ENCODE results near the gene VEPH1. TPM values are rescaled to one million over a fixed set of nuclear protein-coding genes. Genes with fewer than 3 reads are reported as not detected.
"Not testable (repeated sequence)": the region's sequence is repeated elsewhere in the genome, so short reads cannot be mapped to it uniquely, and the experiment has no call there.

The VEPH1 gene
- total RNA-seq, 1 donor from 2014 or later, result 6.4 TPM

DNA sequence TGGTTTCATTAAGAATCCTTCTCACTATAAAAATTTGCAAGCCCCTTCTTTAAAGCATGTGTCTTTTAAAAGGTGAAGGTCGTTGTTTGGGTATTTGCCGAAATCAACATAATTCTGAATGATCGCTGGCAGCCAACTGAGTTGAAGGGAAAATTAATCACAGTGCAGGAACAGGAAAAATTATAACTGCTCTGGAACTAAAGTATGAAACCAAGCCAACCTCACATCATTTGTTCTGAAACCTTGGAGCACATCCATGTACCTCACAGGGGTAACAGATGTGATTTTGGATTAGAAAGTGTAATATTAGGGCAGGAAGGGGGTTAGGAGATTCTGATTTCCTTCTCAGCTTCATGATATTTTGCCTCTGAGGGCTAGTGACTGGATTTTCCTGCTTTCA, 118.7 kb downstream of the VEPH1 start:
- no peak for DNase-seq

DNA sequence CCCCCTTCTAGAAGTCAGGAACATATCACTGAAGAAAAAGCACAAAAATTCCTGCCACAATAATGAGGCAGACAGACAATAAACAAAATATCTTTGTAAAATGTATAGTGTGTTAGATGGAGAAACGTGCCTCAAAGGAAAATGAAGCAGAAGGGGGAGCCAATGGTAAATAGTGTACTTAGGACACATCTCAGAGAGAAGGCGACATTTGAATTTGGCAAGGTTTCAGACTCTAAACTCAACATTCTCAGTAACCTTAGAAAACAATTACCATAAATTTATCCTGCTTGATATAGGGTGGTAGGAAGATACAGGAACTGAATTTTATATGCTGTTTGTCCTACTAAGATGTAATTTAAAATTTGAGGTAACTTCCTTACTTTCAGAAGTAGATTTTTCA, 119.2 kb downstream of the VEPH1 start:
- DNase-seq, result no peak

DNA sequence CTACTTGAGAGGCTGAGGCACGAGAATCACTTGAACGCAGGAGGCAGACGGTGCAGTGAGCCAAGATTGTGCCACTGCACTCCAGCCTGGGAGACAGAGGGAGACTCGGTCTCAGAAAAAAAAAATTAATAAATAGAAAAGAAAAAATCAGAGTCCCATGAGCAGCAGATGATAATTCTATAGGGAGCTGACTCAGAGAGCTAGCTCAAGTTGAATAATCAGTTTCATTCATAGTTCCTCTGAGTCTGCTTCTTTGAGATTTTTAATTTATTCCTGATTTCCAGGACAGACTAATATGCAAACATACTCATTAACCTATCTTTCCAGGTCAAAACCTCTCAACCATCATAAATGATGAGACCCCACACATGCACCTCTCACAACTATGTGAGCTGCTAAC, 121.6 kb downstream of the VEPH1 start:
- no peak for DNase-seq

DNA sequence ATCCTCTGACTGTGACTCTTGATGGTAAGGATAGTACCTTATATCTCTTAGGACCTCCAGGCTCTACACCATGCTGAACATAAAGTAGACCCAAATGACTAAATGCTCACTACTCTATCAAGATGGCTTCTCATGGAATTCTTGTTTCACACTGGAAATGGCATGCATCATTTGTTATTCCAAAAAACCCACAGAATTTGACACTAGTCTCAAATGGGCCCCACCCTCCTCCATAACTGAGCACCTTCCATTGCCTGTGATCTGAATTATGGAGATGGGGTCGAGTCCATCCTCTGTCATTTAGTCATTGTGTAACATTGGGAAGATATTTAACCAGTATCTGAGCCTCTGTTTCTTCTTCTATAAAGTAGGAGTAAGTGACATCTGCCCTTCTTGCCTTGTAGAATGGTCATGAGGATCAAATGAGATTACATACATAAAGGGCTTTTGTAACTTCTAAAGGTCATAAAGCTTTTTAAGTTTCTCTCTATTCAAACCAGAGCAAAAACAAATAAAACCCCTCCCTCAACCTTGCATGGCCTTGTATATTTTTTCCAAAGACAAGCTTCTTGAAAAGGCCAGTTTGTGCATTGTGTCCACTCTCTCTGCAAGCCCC, 123.6 kb downstream of the VEPH1 start:
- DNase-seq, result no peak

DNA sequence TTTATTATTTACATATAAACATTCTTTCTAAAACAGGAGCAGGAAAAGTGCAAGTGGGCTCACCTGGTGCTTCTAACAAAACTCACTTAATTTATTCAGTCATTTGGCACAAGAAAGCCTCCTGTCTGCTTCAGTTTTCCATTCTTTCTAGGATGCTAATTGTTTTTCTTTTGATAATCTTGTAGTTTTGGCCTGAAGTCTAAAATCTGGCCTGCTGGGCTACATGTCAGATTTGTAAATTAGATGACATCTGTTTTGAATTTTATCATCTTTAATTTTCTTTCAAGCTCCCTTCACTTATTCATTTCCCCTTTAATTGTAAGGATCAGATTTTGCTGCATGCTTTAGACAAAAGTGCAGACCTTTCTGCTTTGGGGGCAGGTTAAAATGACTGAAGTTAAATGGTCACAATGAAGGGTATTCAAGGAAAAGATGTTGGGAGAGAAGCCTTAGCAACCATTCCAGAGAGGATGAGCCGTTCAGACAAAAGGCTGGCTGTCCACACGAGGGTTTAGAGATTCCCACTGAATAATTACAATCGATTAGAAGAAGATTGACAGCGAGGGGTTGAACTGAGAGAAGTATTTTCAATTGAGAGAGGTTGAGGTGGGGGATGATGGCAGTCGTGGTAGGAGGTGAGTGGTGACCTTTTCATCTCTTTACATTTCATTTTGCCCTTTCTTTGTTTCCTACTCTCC, 126.5 kb downstream of the VEPH1 start:
- DNase-seq, result peak; percentile 33

DNA sequence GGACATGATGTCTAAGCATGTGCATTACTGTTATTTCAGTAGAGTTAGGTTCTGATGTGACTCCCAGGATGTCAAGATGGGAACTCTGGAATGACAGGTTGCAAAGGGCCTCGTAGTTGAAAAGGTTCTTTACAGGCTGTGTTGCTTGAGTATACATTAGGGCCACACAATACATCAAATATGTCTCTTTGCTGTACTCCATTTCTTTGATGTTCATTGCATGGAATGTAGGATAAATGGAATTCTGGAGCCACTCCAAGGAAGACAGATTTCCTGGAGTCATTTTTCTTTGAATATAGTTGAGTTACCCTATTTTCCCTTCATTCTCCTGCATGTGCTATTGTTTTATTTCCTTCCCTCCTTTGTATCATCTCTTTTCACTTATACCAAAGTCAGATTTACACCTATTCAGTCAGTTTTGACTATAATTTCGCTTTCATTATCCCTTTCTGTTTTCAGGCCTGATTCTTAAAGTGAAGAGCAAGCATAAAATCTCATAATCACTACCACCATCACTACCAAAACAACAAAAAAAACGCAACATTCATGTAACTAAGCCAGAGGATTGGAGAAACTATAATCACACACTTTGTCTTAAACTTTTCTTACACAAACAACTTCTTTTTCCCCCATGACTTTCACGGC, 127.8 kb downstream of the VEPH1 start:
- DNase-seq, result no peak

DNA sequence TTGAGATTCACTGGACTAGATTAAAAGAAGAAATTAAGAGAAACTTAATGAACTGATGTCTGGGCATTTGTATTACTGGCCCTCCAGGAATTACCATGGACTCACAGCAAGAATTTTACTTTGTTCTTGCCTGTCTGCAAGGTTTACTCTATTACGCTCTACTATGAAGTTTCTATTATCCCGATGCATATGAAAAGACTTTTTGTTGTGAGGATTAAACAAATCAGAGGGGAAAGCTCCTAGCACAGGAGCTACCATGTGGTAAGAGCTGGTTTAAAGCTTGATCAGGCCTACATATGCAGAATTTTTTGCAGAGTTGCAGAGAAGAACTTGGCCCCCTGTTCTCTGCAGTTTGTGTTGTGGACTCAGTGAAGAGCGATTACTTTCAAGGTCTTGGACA, 128.3 kb downstream of the VEPH1 start:
- no peak for DNase-seq

DNA sequence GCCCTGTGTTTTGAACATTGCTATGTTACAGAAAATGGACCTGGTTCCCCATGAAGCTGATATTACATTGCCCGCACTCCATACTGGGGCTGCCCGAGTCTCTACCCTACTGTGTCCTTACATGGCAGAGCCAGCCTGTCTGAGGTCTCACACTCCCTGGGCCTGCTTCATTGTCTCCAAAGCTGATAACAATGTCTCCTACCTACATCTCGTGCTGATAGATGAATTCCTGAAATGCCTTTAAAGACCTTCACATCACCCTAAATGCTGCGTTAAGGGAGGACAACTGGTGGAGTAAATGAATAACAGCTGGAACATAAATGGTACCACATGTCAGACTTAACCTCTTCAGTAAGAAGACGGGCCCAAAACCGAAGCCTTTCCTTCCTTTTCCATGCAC, 129.4 kb downstream of the VEPH1 start:
- peak; percentile 69 for DNase-seq

DNA sequence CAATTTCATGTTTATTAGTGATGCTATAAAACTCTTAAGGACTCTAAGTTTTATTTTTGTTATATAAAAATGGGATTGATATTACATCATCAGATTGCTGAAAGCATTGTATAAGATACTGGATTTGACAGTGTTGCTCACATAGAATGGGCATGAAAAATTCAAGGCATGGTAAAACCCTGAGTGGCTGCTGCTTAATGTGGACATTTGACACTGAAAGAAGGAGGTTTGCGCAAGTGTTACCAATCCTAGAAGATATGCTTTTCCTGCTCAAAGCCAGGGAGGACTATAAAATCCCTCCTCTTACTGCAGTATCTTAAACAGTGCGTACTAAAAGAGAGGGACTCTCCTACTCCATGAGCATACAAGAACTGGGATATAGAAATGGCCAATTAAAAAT, 132.3 kb downstream of the VEPH1 start:
- no peak for DNase-seq

DNA sequence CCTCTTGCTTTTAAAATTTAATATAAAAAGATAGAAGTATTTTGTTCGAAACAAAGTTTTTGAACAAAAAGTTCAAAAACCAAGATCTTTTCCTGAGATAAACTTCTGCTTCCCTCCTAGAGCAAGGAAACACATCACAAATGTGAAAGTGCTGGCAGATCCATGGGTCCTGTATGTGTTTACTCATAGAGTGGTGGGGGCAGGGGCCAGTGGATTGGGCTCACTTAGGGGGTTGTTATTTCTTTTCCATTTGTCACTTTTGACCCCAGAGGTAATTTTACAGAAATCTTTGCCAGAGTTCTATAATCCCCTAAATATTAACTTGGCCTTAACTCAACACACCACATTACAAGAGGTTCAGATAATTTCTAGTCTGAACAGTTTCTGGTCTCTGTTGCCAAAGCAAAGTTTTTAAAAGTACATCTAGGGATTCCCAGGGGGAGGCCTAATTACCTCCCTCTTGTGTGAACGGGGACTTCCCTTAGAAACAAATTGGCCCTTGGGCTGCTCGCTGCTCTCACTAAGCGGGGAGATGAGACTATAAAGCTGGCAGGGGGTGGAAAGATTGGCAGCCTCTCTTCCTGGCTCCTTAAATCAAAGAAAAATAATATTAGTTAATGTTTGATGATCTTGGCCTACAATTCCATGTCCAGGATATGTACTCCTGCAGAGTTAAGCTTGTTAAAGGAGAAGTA, 133.3 kb downstream of the VEPH1 start:
- no peak for DNase-seq

DNA sequence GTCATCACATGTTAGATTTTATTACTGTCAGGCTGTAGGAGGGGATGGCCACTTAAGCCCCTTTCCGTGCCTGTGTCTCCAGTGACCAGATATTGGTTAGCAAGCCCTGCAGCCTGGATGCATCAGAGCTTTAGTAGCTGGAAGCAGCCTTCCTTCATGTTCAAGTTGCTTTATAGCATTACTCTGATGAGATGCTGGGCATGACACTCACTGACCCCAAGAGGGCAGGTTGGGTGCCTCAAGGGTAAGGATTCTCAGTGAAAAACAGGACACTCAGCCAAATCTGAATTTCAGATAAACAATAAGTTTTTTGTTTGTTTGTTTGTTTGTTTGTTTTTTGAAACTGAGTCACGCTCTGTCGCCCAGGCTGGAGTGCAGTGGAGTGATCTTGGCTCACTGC, 135.0 kb downstream of the VEPH1 start:
- no peak for DNase-seq

DNA sequence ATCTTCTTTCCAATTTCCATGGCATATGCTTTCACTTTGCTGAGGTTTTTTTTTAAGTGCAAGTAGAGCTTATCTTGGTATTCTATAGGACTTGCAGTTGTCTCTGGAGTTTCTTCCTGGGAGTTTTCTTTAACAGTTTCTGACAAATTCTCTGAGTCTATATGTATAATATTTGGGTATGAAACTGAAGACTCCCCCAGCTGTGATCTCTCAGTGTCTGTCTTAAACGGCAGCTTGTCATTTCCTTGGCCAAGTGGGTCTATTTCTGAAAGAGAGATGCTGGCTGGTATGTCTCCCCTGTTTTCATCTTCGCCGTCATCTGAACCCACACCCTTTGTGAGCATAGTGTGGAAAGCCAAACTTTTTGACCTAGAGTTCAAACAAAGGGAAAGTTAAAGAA, 139.8 kb downstream of the VEPH1 start:
- no peak for DNase-seq

DNA sequence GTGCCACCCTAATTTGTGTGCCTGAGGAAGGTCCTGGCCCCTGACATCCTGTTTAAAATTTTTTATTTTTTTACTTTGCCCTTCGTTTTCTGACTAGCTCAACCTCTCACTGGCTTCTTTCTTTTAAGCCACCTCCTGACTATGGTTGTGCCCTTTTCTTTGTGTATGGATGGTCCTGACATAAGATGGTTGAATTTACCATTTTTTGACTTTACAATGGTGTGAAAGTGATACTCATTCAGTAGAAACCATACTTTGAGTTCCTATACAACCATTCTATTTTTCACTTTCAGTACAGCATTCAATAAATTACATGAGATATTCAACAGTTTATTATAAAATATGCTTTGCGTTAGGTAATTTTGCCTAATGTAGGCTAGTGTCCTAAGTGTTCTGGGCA, 140.9 kb downstream of the VEPH1 start:
- DNase-seq, result no peak

DNA sequence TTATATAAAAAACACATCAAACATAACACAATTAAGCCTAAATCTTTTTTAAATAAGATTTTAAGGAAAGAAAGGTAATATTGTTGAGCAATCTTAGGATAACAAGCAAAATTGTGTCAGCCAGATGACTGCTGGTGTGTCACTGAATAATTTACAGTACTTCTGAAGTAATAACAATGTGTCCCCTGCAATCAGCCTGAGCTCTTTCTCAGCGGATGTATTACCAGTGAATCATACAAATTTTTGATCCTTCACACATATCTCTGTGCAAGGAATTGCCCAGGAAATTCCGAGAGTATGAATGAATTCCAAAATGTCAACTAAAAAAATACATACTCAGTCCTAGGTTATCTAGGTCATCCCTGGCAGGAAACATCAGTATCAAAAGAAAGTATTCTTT, 143.2 kb downstream of the VEPH1 start:
- no peak for DNase-seq

DNA sequence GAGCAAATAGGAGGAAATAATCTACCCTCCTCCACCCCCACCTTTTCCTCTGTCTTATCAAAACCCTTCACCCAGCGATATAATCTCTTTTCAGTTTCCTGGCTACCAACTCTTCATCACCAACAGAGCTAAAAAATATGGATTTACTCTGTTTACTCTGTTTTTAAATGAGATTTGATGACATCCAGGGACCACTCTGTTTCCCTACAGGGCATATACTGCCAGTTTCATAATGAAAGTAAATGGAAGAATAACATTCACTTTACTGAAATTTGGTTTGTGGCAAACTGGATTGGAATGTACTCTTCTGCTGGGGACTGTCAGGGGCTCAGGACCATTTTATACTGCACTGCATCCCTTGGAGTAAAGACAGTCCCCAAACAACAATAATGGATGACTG, 146.7 kb downstream of the VEPH1 start:
- no peak for DNase-seq

DNA sequence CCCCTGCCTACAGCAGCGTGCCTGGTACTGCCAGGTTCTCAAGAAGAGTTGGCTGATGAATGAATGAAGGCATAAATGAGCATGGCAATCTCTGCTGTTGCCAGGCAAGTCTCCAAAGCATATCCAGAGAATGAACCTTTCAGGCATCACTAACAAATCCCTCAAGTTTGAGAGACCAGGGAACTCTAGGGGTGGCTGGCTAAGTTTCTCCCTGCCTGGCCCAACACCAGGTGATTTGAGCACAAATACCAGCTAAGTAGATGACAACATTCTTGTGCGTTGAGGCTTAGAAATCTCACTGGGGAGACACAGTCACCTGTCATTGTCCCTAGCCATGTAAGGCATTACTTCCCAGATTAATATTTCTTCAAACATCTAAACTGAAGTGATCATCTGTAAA, 147.9 kb downstream of the VEPH1 start:
- DNase-seq, result no peak

DNA sequence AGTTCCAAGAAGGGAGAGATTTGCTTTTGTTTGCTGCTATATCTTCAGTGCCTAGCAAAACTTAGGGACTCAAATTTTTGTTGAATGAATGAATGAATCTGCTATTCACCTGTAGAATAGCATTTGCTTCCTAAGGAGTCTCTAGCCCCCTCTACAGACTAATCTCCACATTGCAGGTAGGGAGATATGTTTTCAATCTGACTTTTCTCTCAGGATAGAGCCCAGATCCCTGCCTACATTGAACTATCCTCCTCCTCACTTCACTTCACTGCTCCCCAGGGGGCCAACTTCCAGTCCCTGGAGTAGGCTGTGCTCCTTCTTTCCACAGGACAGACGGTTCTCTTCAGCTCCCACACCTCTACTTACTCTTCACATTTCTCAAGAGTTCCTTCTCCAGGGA, 148.5 kb downstream of the VEPH1 start:
- no peak for DNase-seq

DNA sequence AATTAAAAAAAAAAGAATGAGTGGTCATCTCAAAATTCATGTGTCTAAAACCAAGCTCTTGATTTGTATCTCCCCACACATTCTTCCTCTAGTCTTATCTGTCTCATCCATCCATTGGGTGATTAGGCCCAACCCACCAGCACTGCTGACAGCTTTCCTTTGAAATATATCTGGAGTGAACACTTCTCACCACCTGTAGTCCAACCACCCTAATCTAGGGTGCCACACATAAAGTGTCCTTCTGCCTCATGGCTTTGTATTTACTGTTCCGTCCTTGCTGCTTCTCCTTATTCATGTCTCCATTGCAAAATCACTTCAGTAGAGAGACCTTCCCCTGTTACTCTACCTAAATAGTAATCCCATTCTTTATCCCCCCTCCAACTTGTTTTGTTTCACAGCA, 149.0 kb downstream of the VEPH1 start:
- no peak for DNase-seq

DNA sequence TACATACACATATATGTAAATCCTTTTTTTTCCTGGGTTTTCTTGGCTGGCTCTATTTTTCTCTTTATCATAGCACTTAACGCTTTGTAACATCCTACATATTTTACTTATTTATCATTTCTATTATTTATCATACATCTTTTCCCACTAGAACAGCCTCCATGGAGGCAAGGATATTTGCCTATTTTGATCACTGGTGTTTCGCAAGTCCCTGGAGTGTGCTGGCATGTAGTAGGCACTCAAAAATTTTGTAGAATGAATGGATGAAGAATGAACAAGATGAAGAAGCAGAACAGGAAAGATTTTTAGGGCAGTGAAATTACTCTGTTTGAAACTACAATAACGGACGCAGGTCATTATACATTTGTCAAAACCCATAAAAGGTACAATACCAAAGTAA, 149.6 kb downstream of the VEPH1 start:
- no peak for DNase-seq

DNA sequence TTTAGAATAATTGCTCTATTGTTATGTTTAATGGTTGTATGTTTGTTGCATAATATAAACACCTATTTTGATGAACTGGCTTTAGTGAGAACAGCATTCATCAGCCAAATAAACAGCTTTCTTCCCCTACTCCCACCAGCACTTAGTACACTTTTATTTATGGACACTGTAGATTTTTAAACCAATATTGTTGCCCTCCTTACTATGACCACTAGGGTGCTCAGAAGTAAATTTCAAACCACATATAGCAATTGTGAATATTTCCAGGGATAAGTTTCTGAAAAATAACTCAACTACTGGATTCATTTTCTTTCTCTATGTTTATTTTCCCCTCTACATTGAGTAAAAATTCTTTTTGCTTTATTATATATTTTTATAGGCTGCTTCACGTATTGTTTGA, 151.2 kb downstream of the VEPH1 start:
- DNase-seq, result no peak

DNA sequence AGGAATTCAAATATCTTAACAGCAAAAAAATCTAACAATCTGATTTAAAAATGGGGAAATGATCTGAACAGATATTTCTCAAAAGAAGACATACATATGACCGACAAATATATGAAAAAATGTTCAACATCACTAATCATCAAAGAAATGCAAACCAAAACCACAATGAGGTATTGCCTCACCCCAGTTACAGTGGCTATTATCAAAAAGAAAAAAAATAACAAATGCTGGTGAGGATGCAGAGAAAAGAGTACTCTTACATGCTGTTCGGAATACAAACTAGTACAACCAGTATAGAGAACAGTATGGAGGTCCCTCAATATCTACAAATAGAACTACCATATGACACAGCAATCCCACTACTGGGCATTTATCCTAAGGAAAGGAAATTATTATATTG, 152.6 kb downstream of the VEPH1 start:
- not testable (repeated sequence) for DNase-seq

DNA sequence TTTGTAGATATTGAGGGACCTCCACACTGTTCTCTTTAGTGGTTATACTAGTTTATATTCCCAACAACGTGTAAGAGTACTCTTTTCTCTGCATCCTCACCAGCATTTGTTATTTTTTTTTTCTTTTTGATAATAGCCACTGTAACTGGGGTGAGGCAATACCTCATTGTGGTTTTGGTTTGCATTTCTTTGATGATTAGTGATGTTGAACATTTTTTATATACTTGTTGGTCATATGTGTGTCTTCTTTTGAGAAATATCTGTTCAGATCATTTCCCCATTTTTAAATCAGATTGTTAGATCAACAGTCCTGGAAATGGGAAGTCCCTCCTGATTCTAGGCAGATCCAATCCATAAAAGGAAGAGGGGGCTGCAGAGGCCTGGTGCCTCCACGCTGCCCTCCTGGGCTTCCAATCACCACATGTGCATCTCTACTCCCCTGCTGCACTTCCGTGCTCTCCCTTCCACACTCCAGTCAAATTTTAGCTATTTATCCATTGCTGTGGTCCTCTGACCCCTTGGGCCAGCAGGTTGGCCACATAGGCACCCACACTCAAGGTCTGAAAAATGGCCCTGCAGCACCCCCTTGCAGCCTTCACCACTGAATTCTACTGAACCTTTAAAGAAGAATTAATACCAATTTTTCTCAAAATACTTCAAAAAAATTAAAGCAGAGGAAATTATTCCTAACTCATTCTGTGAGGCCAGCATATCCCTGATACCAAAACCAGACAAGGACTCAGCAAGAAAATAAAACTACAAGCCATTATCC, 154.7 kb downstream of the VEPH1 start:
- not testable (repeated sequence) for DNase-seq

Measured in skin of body (tissue), 2 donors.